HG03460 (cell line): ENCODE measurements around the gene SUMO3.

Experiments
- ATAC-seq: cut with Tn5 transposase; IDR thresholded peaks from one replicate; pipeline ENCODE4 v1.9.1; 2021; ENCODE audit not compliant: unreplicated experiment

The SUMO3 gene

GRCh38 chr21:44804762-44805161, 13.1 kb downstream of the SUMO3 start:
- ATAC-seq, result no peak

GRCh38 chr21:44803651-44804050, 14.2 kb downstream of the SUMO3 start:
- ATAC-seq, result no peak

- no peak for ATAC-seq
Measured at GRCh38 chr21:44802396-44803153, 15.3 kb downstream of the SUMO3 start.

DNA sequence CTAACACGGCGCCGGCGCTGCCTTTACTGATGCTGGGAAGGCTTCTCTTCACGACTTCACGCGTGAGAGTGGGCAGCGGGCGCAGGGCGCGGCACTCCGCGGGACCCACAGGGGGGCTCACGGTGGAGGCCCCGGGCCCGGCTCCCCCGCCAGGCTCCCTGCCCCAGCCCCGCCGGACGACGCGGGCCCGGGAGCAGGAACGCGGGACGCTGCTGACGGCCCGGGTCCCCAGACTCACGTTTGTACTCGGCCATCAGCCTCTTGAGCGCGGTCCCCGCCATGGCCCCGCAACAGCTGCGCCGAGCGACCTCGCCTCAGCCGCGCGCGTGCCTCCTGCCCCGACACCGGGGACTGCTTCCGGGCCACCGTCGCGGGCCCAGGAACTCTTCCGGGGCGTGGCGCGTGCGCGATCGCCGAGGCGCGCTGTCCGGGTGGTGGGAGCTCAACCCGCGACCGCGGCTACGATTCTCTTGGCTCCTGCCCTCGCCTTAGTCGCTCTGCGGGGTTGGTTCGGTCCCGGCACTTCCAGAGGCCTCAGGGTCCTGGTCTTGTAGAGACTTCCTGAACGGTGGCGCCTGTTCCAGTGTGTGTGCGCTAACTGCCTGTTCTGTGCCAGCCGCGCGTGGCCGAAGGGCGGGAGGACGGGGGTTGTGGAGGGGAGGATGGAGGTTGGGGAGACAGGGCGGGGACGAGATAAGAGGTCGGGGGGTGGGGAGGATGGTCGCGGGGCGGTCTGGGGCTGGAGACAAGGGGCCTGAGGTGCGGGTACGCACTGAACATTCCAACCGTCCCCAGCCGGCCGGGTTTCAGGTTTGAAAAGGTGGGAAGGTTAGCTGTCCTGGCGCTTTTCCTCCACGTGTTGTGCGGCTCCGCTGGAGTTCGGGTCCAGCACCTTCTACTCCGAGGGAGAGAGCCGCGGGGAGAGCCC, 16.1 kb downstream of the SUMO3 start, which contains the start of gene UBE2G2:
Gene UBE2G2 (minus strand): TSS at position 353 of the 928 bp plus-strand sequence. CDS start 72 bp downstream, at position 281.
- ATAC-seq, result peak; percentile 81

DNA sequence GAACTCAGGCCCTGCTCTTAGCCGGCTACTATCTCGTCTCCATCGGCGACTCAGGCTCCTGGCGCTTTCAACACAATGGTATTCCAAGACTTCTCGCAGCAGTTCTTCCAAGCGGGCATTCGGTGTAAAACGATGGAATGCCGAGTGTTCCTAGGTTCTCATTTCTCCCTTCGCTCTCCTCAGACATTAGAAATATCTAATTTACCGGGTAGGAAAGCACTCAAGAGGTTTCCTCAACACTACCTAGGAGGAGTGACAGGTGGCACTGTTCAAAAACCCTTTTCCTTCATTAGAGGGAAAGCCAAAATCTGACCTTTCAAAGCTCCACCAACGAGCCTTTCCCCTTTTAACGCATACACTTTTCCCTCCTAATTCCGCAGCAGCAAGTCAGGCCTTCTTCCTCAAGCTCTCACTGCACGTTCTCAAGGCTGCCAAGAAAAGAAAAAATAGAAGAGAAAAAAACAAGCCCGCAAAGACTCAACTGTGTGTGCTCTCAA, 16.8 kb downstream of the SUMO3 start:
- ATAC-seq, result no peak

DNA sequence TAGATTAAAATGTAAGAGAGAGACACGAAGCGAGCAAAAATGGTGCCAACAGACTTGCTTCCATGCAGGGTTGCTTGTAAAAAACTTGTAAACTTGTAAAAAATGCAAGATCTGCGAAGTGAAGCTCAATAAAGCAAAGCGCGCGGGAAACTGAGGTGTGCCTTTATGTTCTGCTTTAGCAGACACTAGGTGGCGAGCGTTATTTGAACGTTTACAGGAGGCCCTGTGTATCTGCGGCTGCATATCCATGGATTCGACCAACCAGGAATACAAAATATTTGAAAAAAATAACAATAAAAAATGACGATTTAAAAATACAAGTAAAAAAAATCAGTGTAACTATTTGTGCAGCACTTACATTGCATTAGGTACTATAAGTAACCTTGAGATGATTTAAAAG, 17.8 kb downstream of the SUMO3 start:
- ATAC-seq, result no peak

DNA sequence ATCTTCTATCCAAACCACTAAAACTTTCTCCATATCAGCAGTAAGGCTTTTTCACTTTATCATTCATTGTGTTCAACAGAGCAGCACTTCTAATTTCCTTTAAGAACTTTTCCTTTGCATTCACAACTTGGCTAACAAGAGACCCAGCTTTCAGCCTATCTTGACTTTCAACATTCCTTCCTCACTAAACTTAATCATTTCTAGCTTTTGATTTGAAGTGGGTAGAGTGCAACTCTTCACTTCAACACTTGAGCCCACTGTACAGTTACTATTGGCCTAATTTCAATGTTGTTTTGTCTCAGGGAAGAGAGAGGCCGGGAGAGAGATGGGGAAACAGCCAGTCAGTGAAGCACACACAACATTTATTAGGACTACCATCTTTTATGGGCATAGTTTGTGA, 18.2 kb downstream of the SUMO3 start:
- ATAC-seq, result no peak

DNA sequence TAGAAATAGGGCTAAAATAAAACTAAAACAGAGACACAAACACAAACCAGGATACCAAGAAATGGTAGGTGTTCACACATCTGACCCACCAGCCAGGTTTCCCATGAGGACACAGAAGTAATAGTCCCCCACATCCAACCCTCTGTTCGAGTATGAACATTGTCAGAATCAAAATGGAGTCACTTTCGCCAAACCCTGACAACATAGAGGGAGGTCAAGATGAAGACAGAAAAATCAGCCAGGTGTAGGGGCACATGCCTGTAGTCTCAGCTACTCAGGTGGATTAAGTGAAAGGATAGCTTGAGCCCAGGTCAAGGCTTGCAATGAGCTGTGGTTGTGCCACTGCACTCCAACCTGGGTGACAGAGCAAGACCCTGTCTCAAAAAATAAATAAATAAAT, 20.1 kb downstream of the SUMO3 start:
- ATAC-seq, result no peak

DNA sequence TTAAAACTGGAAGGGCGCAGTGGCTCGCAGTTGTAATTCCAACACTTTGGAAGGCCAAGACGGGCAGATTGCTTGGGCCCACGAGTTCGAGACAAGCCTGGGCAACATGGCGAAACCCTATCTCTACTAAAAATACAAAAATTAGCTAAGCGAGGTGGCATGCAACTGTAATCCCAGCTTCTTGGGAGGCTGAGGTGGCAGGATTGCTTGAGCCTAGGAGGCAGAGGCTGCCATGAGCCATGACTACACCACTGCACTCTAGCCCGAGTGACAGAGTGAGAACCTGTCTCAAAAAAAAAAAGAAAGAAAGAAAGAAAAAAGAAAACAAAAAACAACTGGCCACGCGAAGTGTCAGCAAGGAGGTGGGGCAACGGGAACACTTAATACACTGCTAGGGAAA, 22.5 kb downstream of the SUMO3 start:
- ATAC-seq, result no peak

GRCh38 chr21:44793592-44794374, 24.1 kb downstream of the SUMO3 start:
- ATAC-seq, result no peak

DNA sequence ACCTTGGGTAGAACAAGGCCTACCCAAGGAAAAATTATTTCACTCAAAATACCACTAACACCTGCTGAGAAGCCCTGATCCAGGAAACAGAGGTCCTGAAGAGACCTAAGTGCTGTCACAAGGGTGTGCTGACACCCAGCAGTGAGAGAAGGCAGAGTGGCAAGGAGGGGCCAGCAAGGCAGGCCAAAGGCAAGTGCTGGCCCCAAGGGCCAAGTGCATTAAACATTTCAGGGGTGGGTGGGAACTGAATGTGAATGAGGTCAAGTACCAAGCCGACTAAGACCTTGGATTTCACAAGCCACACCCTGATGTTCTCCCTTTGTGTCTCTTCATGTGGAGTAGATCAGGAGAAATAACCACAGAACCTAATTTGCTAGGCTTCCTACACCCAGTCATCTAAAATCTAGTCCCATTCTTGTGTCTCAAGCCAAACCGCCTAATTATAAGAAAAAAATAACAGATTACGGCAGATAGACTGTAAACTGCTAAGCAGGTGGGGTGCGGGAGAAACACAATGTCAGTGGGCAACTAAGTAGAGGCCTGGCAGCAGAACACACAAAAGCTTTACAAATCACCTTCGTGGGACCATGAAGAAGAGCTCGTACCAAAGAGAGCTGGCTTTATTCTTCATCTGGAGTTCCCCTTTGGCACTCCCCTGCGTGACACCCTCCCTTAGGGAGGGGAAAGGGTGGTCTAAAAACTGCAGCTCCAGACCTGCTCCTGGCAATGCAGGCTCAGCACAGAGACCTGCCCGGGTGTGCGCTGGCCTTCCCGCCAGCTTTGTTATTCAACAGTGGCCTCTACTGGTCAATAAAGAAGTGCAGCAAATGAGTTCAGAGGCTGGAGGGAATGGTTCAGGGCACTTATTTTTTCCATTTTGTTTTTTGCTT, 24.9 kb downstream of the SUMO3 start:
- peak; percentile 72 for ATAC-seq

DNA sequence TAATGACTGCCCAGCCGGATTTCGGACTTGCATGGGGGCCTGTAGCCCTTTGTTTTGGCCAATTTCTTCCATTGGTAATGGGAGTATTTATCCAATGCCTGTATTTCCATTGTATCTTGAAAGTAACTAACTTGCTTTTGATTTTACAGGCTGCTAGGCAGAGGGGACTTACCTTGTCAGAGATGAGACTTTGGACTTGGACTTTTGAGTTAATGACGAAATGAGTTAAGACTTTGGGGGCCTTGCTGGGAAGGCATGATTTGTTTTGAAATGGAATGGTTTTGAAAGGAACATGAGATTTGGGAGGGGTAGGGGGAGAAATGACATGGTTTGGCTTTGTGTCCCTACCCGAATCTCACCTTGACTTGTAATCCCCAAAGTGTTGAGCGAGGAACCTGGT, 25.9 kb downstream of the SUMO3 start:
- no peak for ATAC-seq

GRCh38 chr21:44791246-44791645, 26.6 kb downstream of the SUMO3 start:
- ATAC-seq, result no peak

- no peak for ATAC-seq
Measured at GRCh38 chr21:44790368-44790767, 27.5 kb downstream of the SUMO3 start.

- no peak for ATAC-seq
Measured at GRCh38 chr21:44789880-44790279, 28.0 kb downstream of the SUMO3 start.

DNA sequence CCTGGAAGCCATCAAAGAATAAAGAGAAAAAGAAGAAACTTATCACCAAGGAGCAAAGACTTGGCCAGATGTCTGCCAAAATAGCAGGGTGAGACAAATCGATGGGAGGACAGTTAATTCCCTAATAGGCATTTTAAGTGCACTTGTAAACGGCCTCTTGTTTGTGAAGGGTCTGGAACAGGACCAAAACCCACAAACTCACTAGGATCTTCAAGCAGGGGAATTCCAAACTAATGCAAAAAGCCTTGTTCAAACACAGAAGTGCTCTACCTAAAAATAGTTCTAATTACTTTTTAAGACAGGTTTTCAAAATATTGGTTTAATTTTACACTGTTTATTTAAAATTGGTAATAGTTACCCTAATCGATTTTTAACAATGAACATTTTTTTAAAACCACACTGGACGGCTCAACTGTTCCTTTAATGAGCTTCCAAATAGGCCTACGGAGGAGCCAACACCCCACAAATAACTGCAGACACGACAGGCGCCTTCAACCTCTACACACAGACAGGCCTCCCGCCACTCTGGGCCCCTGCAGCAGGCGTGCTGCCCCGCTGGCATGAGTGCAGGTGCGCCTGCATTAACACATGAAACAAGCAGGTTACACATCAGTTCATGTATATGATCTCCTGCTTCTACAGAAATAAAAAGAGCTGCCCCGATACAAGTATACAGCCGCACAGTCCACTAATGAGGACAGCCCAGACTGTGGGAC, 32.1 kb downstream of the SUMO3 start:
- no peak for ATAC-seq

DNA sequence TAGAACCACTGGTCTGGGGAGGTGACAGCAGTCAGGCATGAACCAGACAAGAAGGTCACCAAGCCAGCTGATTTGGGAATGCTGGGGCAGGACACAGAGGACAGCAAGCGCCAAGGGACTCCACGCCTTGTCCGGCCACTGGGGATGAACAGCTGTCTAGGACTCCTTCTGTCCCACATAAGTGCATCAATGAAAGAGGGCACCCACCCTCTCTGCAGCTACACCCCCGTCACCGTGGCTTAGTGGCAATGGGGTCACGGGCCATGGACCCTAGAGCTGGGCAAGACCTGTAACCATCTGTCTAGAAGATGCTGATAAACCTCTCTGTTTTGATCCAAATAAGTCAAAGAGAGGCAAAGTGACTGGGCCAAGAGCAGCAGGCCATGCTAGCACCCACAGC, 33.1 kb downstream of the SUMO3 start:
- ATAC-seq, result no peak

DNA sequence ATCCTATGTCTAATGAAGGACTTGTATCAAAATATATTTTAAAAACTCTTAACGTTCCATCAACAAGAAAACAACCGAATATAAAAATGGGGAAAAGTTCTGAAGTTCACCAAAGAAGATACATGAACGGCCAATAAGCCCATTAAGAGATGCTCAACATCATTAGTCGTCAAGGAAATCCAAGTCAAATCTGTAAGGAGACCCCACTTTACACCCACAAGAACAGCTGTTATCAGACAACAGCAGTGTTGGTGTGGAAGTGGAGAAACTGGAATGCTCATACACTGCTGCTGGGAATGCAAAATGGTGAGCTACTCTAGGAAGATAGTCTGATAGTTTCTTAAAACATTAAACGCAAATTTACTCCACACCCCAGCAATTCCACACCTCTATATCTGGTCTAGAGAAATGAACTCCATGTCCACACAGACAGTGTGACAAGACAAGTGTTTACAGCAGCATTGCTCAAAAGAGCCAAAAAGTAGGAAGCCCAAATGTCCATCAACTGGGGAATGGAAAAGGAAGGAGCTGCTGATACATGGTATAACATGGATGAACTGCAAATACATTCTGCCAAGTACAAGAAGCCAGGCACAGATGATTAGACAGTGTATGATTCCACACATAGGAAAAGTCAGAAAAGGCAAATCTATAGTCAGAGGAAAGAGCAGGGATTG, 34.7 kb downstream of the SUMO3 start:
- ATAC-seq, result no peak
